ENCODE data around the gene TEAD2.

TEAD2 gene

GRCh38 chr19:49362048-49362928 is at the start of gene TEAD2:
Gene TEAD2 (minus strand): TSS chr19:49362416. CDS start chr19:49360075, 2,341 bp downstream.
- peak in 3 of 6 experiments; percentile 10 to 58 (median 19) for DNase-seq

- DNase-seq = no peak
Measured at GRCh38 chr19:49411681-49412326, 49.6 kb upstream of the TEAD2 start.

DNA sequence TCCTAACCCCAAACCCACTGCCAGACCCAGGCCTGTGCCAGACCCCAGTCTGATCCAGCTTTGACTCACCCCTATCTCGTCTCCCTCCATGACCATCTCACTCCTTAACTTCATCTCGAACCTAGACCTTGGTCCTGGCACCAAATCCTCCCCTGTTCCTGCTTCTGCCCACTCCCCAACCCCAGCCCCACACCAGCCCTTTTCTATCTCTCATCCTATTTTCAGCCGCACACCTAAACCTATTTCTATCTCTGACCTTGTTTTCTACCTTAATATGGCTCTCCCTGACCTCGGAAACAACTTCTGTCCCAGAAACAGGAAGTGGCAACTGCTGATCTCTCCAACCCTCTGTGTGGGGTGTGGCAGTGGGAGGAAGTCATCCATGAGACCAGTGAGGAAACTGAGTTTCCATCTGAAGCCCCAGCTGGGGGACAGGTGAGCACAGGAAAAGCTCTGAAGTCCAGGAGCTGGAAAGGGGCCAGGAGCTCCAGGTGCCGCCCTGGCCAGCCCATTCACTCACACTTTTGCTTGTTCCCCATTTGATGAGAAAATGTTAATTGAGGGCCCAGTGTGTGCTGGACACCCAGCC is 47.3 kb upstream of the TEAD2 start:
- peak in 2 of 6 experiments; percentile 26 to 36 for DNase-seq

DNA sequence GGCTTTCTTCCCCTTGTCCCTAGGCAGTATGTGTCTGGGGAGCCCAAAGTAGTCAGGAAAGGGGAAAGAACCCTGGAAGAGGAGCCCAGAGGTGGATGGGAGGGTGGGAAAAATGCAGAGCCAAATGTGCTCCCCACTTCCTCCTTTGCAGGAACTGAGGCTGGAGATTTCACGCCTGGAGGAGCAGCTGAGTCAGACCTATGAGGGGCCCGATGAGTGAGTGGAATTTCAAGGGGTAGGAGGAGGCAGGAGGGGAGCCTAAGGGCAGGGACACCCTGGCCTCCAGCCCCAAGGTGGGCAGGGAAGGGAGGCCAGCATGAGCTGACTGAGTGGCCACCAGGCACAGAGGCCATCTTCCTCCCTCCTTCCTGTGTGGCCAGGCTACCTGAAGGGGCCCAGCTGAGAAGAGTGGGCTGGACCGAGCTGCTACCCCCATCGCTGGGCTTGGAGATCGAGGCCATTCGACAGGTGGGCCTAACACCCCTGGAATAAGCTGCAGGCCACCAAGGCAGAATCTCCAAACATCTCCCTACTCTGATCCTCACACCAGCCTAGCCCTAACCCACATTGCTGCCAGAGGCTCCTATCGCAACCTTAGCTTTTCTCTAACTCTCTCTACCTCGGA is 46.7 kb upstream of the TEAD2 start:
- no peak for DNase-seq

- DNase-seq = no peak
Measured at GRCh38 chr19:49407482-49408015, 45.3 kb upstream of the TEAD2 start.

GRCh38 chr19:49407079-49407478 is 44.9 kb upstream of the TEAD2 start:
- no peak for DNase-seq

DNA sequence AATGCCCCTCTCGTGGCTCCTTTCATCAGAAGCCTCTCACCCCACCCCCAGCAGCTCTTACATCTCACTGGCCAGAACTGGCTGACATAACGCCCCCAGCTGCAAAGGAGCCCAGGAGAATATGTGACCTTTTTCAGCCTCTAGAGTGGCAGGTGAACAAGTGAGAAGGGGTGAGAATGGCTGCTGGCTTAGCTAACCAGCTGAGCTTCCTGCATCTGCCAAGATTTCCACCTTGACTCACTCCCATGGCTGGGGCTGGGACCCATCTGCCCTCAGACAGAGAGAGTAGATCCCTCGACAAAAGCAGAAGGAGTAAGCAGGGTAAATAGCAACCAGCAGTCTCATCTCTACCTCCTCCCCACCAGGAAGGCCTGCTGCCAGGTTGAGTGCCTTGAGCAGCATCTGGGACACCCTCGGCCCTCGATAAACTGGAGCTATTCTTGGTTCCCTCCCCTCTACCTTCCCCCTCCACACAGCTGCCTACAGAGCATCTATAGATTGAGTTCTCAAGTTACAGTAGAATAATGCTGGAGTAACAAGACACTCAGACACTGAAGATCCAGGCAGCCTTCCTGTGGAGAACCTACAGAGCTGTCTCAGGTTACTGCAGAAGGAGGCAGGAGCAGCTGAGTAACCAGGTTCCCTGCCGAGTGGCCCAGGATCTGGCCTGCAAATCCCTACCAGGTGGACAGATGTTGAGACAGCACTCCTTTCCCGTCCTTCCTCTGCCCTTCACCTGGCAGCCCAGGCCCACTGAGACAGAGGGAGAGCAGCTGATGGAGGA is 41.4 kb upstream of the TEAD2 start:
- no peak for DNase-seq

GRCh38 chr19:49400029-49400428 is 37.8 kb upstream of the TEAD2 start:
- DNase-seq = no peak

DNA sequence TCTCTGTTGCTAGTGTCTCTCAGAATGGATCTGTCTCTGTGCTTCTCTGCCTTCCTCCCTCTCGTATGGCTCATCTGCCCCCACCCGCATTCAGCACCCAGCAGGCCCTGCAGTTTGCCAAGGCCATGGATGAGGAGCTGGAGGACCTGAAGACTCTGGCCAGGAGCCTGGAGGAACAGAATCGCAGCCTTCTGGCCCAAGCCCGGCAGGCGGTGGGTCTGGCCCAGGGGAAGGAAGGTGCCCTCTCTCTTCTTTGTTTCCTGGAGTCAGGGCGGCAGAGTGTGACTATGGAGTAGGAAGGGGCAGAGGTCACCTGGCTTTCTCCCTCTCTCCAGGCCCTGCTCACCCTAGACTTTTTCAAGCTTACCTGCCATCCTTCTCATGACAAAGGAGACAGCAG is 36.7 kb upstream of the TEAD2 start:
- DNase-seq = no peak

DNA sequence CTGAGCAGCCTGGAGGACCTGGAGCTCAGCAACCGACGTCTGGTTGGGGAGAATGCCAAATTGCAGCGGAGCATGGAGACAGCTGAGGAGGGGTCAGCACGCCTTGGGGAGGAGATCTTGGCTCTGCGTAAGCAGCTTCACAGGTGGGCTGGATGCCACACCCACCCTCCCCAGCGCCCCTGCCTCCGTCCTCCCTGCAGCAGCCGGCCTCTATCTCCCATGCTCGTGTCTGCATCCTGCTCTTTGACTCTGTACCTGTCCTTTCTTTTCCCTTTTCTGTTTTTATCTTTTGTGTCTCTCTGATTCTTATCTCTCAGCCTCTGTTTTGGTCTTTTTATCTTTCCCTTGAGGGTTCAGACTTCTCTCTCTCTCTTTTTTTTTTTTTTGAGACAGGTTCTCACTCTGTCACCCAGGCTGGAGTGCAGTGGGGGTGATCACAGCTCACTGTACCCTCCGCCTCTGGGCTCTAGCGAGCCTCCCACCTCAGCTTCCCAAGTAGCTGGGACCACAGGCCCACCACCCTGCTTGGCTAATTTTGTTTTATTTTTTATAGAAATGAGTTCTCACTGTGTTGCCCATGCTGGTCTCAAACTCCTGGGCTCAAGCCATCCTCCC is 35.9 kb upstream of the TEAD2 start:
- DNase-seq = peak in 2 of 6 experiments; percentile 24

DNA sequence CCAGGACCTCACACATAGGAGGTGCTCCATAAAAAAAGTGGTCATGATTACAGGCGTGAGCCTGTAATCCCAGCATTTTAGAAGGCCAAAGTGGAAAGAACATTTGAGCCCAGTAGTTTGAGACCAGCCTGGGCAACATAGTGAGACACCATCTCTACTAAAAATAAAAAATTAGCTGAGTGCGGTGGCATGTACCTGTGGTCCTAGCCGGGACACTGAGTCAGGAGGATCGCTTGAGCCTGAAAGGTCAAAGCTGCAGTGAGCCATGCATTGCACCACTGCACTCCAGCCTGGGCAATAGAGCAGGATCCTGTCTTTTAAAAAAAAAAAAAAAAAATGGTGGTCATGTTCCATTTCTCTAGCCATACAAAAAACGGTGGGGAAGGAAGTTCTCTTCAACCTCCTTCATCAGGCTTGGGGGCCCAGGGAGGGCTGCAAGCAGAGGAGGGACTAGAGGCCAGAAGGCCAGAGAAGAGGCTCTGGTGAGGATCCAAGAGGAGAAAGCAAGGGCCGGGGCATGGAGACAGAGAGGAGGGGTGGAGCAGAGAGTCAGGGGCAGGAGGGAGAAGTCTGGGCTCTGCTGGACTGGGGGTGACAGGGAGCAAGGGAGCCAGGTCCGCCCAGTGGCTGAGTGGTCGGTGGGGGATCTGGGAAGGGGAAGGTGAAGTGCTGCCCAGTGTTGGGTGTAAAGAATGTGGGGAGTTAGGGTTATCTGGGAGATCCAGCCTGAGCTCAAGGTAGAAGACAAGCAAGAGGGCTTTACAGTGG is 34.7 kb upstream of the TEAD2 start:
- DNase-seq = no peak

- no peak for DNase-seq
Measured at GRCh38 chr19:49395581-49396407, 33.6 kb upstream of the TEAD2 start.

DNA sequence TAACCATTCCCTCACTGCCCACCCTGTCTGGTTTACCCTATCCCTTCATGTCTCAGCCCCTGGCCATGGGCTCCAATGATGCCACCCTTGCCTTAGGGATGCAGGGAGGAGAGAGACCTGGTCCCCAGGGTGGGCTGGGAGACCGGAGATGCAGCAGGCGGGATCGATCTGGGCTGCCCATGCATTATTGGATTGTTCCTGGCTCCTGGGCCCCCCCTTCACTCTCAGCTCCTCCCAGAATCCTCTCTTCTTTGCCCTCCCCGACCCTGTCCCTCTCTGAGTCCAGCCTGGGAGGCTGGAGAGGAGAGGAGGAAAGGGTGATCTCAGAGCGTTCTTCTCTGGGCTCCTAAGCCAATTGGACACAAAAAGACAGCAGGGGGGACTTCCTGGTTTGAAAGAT is 31.7 kb upstream of the TEAD2 start:
- DNase-seq = no peak

DNA sequence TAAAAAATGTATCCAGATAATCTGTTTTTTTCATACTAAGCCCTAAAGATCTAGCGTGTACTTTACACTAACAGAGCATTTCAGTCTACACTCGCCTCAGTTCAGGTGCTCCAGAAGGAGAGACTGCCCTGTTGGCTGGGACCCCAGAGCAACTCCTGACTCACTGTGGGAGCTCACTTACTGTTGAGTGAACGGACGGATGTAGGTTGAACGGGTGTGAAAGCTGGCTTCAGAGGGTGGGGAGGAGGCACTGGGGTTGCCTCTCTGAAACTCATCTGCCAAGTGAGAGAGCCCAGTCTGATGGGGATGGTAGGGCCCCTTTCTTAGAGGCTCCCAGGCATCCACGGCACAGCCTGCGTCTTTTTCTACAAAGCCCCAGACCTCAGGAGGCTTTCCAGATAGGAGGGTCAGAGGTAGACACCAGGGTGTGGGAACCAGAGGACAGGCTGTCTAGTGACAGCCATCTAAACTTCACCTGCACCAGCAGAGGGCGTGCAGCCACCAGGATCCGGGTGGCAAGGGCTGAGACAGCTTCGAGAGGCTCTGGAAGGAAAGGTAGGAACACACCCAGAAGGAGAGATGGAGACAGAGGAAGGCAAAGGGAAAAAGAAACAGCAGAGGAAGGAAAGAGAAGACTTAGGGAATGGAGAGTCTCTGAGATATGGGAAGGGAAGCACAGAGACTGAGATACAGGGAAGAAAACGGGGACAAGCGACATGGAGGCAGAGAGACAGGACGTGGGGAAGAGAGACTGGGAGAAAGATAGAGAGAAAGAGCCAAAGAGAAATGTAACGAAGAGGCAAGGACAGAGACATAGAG is 29.6 kb upstream of the TEAD2 start:
- peak; percentile 56 to 81 (median 72) for DNase-seq

- no peak for DNase-seq
Measured at GRCh38 chr19:49390929-49391359, 28.7 kb upstream of the TEAD2 start.

DNA sequence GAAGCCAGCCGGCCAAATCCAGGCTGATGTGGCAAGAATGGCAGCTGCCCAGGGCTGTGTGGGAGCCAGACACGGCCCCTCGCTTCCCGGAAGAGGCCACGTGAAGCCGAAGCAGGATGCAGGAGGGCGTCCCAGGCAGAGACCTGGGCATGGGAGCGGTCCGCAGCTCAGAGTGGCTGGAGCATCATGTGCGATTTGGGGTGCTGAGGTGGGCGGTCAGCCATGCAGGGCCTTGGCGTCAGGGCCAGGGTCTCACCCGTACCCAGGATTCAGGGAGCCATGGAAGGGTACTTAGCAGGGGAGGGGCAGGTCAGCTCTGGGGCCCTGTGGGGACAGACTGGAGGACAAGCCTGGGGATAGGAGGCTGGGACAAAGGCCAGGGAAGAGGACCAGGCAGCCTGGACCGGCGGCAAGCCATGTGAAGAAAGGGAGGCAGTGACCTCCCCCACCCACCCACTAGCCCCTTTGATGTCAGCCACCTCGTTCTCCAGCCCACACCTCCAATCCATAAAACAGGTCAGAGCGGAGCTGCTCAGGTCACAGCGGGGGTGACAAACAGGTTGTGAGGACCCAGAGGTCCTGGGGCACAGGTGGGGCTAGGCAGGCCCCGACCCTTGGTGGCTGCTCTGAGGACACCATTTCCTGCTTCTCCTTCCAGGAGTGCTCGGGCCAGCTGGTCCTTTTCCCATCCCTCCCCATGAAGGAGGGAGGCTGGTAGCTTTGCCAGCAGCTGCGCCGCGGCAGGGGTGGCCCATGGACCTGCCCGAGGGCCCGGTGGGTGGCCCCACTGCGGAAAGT is 28.1 kb upstream of the TEAD2 start:
- no peak for DNase-seq

DNA sequence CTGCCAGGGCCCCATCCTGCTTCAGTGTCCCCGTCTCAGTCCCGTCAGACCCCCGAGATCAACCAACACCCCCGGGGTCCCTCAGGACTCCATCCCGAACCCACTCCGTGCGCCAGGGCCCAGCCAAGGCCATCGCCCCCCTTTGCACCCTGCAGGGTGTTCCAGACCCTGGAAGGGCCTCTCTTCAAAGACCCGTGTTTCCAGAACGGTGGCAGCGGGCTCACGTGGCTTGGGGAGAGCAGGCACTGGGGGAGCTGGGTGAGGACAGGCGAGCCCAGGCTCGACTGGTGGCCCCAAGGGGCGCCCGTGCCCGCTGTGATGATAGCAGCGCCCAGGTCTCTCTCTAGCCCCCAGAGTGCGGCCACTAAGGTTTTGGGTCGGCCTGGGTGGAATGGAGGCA is 27.2 kb upstream of the TEAD2 start:
- DNase-seq = no peak

DNA sequence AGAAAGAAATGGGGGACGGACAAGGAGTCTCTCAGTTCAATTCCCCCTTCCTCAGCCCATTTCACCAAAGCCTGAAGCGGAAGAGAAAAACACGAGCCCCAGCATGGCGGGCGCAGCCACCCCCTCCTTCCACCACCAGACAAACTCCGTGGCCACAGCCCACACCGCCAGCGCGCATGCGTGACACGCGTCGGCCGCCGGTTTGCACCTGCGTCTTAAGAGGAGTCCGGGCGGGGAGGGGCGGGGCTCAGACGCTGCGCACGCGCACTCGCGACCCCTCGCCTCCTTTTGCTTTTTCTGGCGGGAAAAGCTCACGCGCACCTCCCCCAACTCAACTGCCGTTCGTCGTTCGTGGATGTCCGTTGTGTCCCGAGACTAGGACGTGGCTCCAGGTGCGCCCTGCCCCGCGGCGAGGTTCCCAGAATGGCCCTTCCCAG is 25.7 kb upstream of the TEAD2 start, which contains the start of gene KASH5:
Gene KASH5 (plus strand): TSS at position 314 of the 437 bp plus-strand sequence. CDS start 2,635 bp downstream, outside the sequence.
- peak; percentile 51 to 85 (median 80) for DNase-seq
